Mucosa of descending colon (tissue), 3 donors: ENCODE data around the gene TYMP. TPM values are rescaled to one million over a fixed set of nuclear protein-coding genes. Genes with fewer than 3 reads are reported as not detected.

Experiments used
- ATAC-seq: fragments of 200-7000 bp; cut with Tn5 transposase; one replicate; pipeline ENCODE4 v1.9.1; 2020; ENCODE audit warnings: mild to moderate bottlenecking, moderate library complexity
- DNase-seq, 3 donors: peaks; one replicate each; pipeline ENCODE4 v3.0.0-alpha.2; 2020
- H3K36me3 ChIP-seq: fragments of 200-600 bp; one replicate; pipeline ENCODE4 v1.8.0; 2021; ENCODE audit warnings: low read depth, mild to moderate bottlenecking
- H3K4me1 ChIP-seq: fragments of 200-600 bp; one replicate; pipeline ENCODE4 v1.8.0; 2021; ENCODE audit warnings: low read depth, mild to moderate bottlenecking
- H3K4me3 ChIP-seq: fragments of 200-600 bp; one replicate; pipeline ENCODE4 v1.8.0; 2021; ENCODE audit warnings: mild to moderate bottlenecking
- H3K9me3 ChIP-seq: fragments of 200-600 bp; one replicate; pipeline ENCODE4 v1.8.0; 2021; ENCODE audit warnings: mild to moderate bottlenecking
- CTCF ChIP-seq: fragments of 200-600 bp; IDR thresholded peaks from one replicate; pipeline ENCODE4 v1.8.0; 2022; ENCODE audit warnings: antibody characterized with exemption, mild to moderate bottlenecking
- intact Hi-C, 2 donors: fragments of 100-400 bp; cut with DNase I in 1 of 2; cut with micrococcal nuclease in 1 of 2; formaldehyde crosslinking; loops; one replicate each; pipeline versions ENCODE4 v1.11.0 to v1.11.1; 2022; cut with DNase I, micrococcal nuclease
- total RNA-seq, 3 donors: library from RNA; stranded (reverse); fragmentation: NEBNext Ultra II Directional in 2 of 3; extraction: Animal tissue kit (Norgen Biotek cat#: 25700) in 2 of 3; gene quantifications; one replicate each; pipeline versions ENCODE4 v1.2.1 to v1.2.4, GENCODE V29; 2021 to 2023
- donor health status: DM: no; HTN: no; CAD: no; lungs with moderate emphysema.
- donor health status: DM: no; HTN: no; CAD: no.
- donor health status: DM: no; HTN: yes; CAD: no.

The TYMP gene
- total RNA-seq, 3 donors from 2014 or later, result 27.7 to 88.7 (median 34.8) TPM

GRCh38 chr22:50572965-50573364, 43.2 kb upstream of the TYMP start:
- intact Hi-C loops, result no loop called here
- DNase-seq, result no peak
- no peak for TF ChIP-seq CTCF
- Histone ChIP-seq H3K4me3 (no peak overlapping the region), H3K36me3 (no peaks in the 10 kb centered on the region), H3K9me3 (no peaks in the 10 kb centered on the region), H3K4me1 (peaks cover 13% of the 10 kb centered on the region)
- no peak for ATAC-seq

- Histone ChIP-seq H3K4me3 (no peak overlapping the region), H3K4me1 (peaks cover 13% of the 10 kb centered on the region), H3K9me3 (no peaks in the 10 kb centered on the region), H3K36me3 (no peaks in the 10 kb centered on the region)
- no peak for DNase-seq
- ATAC-seq, result peak; percentile 12
- TF ChIP-seq CTCF, result no peak
- intact Hi-C loops, result no loop called here
Observed at GRCh38 chr22:50571264-50572175, 41.7 kb upstream of the TYMP start.

GRCh38 chr22:50570861-50571260, 41.0 kb upstream of the TYMP start:
- H3K4me1 ChIP-seq, result peaks cover 13% of the 10 kb centered on the region
- H3K9me3 ChIP-seq, result no peaks in the 10 kb centered on the region
- DNase-seq (no peak), ATAC-seq (no peak)
- intact Hi-C loops, result no loop called here
- H3K36me3 ChIP-seq, result no peaks in the 10 kb centered on the region
- H3K4me3 ChIP-seq, result no peak overlapping the region
- TF ChIP-seq CTCF, result no peak

GRCh38 chr22:50569896-50570535, 40.2 kb upstream of the TYMP start:
- TF ChIP-seq CTCF, result no peak
- DNase-seq, result no peak

GRCh38 chr22:50569041-50569459, 39.2 kb upstream of the TYMP start:
- Histone ChIP-seq H3K36me3 (no peaks in the 10 kb centered on the region), H3K4me1 (peaks cover 20% of the 10 kb centered on the region), H3K4me3 (no peak overlapping the region), H3K9me3 (no peaks in the 10 kb centered on the region)
- intact Hi-C loops, result no loop called here
- peak in 2 of 3 donors; percentile 64 to 66 for DNase-seq
- ATAC-seq, result peak; percentile 41
- no peak for TF ChIP-seq CTCF

More at GRCh38 chr22:50569896-50570535, 40.2 kb upstream of the TYMP start:
- Histone ChIP-seq H3K9me3 (no peaks in the 10 kb centered on the region), H3K36me3 (no peaks in the 10 kb centered on the region), H3K4me3 (no peak overlapping the region), H3K4me1 (peaks cover 13% of the 10 kb centered on the region)
- intact Hi-C loops, result no loop called here
- no peak for ATAC-seq
